OCI-LY7 (cell line): ENCODE measurements around the gene CGRRF1. TPM values are rescaled to one million over a fixed set of nuclear protein-coding genes. Genes with fewer than 3 reads are reported as not detected.
A peak's percentile ranks its signal among the peaks of the same experiment; 100 is the strongest.

ENCODE experiments used
- BruUV-seq: library from RNA; stranded (reverse); fragments of 400-500 nt; replicated peaks from 2 replicates; lab custom pipeline; 2021; lab: Mats Ljungman, UMichigan
- CTCF ChIA-PET: fragments of 300-600 bp; sonication (Branson Sonifier 250); formaldehyde crosslinking; loops from one replicate; lab custom pipeline; 2022; ENCODE audit warnings: antibody characterized with exemption; ENCODE audit not compliant: unreplicated experiment; lab: Charles Lee
- POLR2A ChIA-PET: fragments of 300-600 bp; sonication (Branson Sonifier 250); formaldehyde crosslinking; loops from one replicate; lab custom pipeline; 2022; ENCODE audit warnings: antibody characterized with exemption; lab: Charles Lee
- DNase-seq: peaks from one replicate; pipeline ENCODE4 v3.0.0-alpha.2; 2015; ENCODE audit warnings: low spot score
- H2AFZ ChIP-seq: fragments of 200-600 bp; sonication (generic), shearing (Covaris generic); 2 replicates; pipeline ENCODE4 v1.6.1; 2014; ENCODE audit warnings: mild to moderate bottlenecking, antibody characterized with exemption, low read length, moderate library complexity
- H3K27ac ChIP-seq: fragments of 200-600 bp; sonication (generic); 2 replicates; pipeline ENCODE4 v1.5.1; 2014; ENCODE audit warnings: mixed run types, low read depth, mild to moderate bottlenecking, moderate library complexity, low read length, inconsistent platforms; ENCODE audit not compliant: poor library complexity, severe bottlenecking
- H3K36me3 ChIP-seq: fragments of 200-600 bp; sonication (generic); 2 replicates; pipeline ENCODE4 v1.6.1; 2014; ENCODE audit warnings: mild to moderate bottlenecking, antibody characterized with exemption, low read length, moderate library complexity, mixed read lengths; ENCODE audit not compliant: insufficient read depth
- H3K4me1 ChIP-seq: fragments of 200-600 bp; sonication (generic); 2 replicates; pipeline ENCODE4 v1.5.1; 2014; ENCODE audit warnings: mild to moderate bottlenecking, low read length; ENCODE audit not compliant: insufficient read depth, poor library complexity, severe bottlenecking
- H3K4me2 ChIP-seq: fragments of 200-600 bp; sonication (generic); 2 replicates; pipeline ENCODE4 v1.6.1; 2014; ENCODE audit warnings: mild to moderate bottlenecking, low read length
- H3K4me3 ChIP-seq: fragments of 200-600 bp; sonication (generic); 2 replicates; pipeline ENCODE4 v1.5.1; 2014; ENCODE audit warnings: mild to moderate bottlenecking, low read depth, low read length; ENCODE audit not compliant: poor library complexity, severe bottlenecking
- H3K79me2 ChIP-seq: fragments of 200-600 bp; sonication (generic); 2 replicates; pipeline ENCODE4 v1.6.1; 2016; ENCODE audit warnings: low read depth, mild to moderate bottlenecking, low read length, moderate library complexity, mixed read lengths; ENCODE audit not compliant: insufficient read depth
- H3K9me2 ChIP-seq: fragments of 200-600 bp; sonication (generic); 2 replicates; pipeline ENCODE4 v1.6.1; 2016; ENCODE audit warnings: mild to moderate bottlenecking, low read length, mixed read lengths; ENCODE audit not compliant: insufficient read depth
- H3K9me3 ChIP-seq: fragments of 200-600 bp; sonication (generic); 2 replicates; pipeline ENCODE4 v1.6.1; 2014; ENCODE audit warnings: mild to moderate bottlenecking, mixed run types, low read length, mixed read lengths
- H4K20me1 ChIP-seq: fragments of 200-600 bp; sonication (generic); 2 replicates; pipeline ENCODE4 v1.6.1; 2014; ENCODE audit warnings: mild to moderate bottlenecking, antibody characterized with exemption, low read length, moderate library complexity, mixed read lengths; ENCODE audit not compliant: insufficient read depth
- EZH2phosphoT487 ChIP-seq: fragments of 200-600 bp; sonication (generic); IDR thresholded peaks from 2 replicates; pipeline ENCODE4 v1.6.1; 2018; ENCODE audit warnings: low read depth, borderline replicate concordance, mild to moderate bottlenecking, mixed run types, antibody characterized with exemption, low read length, moderate library complexity, mixed read lengths
- intact Hi-C: fragments of 100-400 bp; cut with micrococcal nuclease; formaldehyde crosslinking; loops from one replicate; pipeline ENCODE4 v1.10.0; 2022; ENCODE audit not compliant: unreplicated experiment
- total RNA-seq, 2 experiments: library from RNA; depleted of rRNA in 1 of 2; stranded (reverse); fragments of >200 nt in 1 of 2; shearing (Covaris generic) in 1 of 2; gene quantifications; 2 replicates each; pipeline ENCODE4 v1.2.3, GENCODE V29; 2014 to 2022
- TF ChIP-seq, protein P1 (sequence below): fragments of 200-600 bp; sonication (generic); conservative IDR thresholded peaks from 2 replicates; pipeline ENCODE4 v1.5.1; 2014; ENCODE audit warnings: mild to moderate bottlenecking, antibody characterized with exemption, low read length, moderate library complexity, mixed read lengths

CGRRF1 gene
- total RNA-seq, 2 experiments from 2014 or later, result 8.4 to 13.4 TPM

DNA sequence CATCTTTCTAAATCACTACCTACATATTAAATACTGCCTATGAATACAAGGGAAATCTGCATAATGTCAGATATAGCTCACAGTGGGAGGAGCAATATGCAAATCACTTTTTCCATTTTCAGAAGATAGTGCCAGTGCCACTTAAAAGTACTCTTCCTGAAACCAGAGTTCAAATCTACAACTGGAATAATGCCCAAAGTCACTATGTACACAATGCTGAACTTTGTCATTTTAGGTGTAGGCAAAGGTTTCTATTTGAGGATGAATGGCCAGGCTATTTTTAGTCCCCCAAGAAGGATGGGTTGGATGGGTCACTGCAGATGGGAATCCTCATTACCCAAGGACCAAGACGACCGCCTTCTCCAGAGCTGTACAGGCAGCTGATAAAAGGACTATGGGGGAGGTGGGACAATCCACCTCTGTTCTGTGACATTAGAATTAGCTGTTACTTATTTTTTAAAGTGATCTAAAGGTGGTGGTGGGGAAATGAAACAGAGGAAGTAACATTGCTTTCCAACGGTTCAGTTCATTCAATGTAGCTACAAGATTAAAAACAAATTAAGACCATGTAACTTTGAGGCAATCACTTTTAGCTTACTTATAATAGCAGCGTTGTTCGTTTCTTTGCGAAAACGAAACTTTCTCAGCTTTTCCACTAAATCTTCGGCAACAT, 26.5 kb upstream of the CGRRF1 start:
- intact Hi-C loops, result loop anchor here (1.0 kb wide), 1 partner anchor 42 kb away; the partner anchor contains the start of gene CNIH1
- no peaks in the 10 kb centered on the region; the same call in 1 of the 2 replicates for H3K9me3 ChIP-seq
- peak; percentile 71 for DNase-seq
- CTCF ChIA-PET, result interaction anchor here (0.6 kb wide), 1 partner anchor 946 kb away, joined by 3 read pairs; no protein-coding TSS in a partner anchor
- POLR2A ChIA-PET, result interaction anchor here (1.0 to 9.3 kb wide), 10 partner anchors 10 to 399 kb away, joined by 3 to 75 read pairs (median 8); partner anchors contain the start of genes CDKN3 and CGRRF1
- H3K4me3 ChIP-seq, result peak overlapping the region; percentile 87
- peak overlapping the region; percentile 93 for H3K27ac ChIP-seq
- H3K36me3 ChIP-seq, result peaks cover 54% of the 10 kb centered on the region
- H3K9me2 ChIP-seq, result no peaks in the 10 kb centered on the region
- 0 out of 2 replicates have a peak, but pooled peaks cover 4% of the 10 kb centered on the region for H4K20me1 ChIP-seq
- BruUV-seq, result no TSS peak
- no peak for TF ChIP-seq EZH2phosphoT487
- TF ChIP-seq, protein P1, sequence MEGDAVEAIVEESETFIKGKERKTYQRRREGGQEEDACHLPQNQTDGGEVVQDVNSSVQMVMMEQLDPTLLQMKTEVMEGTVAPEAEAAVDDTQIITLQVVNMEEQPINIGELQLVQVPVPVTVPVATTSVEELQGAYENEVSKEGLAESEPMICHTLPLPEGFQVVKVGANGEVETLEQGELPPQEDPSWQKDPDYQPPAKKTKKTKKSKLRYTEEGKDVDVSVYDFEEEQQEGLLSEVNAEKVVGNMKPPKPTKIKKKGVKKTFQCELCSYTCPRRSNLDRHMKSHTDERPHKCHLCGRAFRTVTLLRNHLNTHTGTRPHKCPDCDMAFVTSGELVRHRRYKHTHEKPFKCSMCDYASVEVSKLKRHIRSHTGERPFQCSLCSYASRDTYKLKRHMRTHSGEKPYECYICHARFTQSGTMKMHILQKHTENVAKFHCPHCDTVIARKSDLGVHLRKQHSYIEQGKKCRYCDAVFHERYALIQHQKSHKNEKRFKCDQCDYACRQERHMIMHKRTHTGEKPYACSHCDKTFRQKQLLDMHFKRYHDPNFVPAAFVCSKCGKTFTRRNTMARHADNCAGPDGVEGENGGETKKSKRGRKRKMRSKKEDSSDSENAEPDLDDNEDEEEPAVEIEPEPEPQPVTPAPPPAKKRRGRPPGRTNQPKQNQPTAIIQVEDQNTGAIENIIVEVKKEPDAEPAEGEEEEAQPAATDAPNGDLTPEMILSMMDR, result no peak
- H3K4me2 ChIP-seq, result peak overlapping the region; percentile 87
- no peak overlapping the region; the same call in 1 of the 2 replicates for H2AFZ ChIP-seq
- peaks cover 71% of the 10 kb centered on the region for H3K4me1 ChIP-seq
- peaks cover 81% of the 10 kb centered on the region for H3K79me2 ChIP-seq

DNA sequence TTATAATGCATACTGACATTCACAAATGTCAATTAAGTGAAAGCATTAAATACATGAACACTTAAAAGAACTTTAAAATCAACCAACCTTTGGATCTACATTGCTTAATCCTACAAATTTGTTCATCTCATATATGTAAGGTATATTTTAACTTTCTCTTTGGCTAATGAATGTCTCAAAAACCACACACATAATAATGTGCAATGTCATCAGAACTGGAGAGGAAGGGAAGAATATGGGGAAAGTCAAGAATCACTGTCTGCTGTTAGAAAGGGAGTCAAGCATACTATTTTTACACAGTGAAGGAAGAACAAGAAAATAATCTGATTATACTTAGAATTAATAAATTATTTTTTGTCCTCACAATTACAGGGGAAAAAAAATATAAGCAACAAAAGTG, 25.9 kb upstream of the CGRRF1 start:
- Histone ChIP-seq H3K9me2 (no peaks in the 10 kb centered on the region), H3K4me3 (peak overlapping the region; percentile 87), H4K20me1 (0 out of 2 replicates have a peak, but pooled peaks cover 4% of the 10 kb centered on the region), H3K9me3 (no peaks in the 10 kb centered on the region; the same call in 1 of the 2 replicates), H3K4me1 (peaks cover 71% of the 10 kb centered on the region), H3K79me2 (peaks cover 87% of the 10 kb centered on the region), H3K4me2 (peak overlapping the region; percentile 87), H2AFZ (no peak overlapping the region; the same call in 1 of the 2 replicates), H3K36me3 (peaks cover 47% of the 10 kb centered on the region), H3K27ac (peak overlapping the region; percentile 93)
- intact Hi-C loops, result loop anchor here (1.0 kb wide), 1 partner anchor 43 kb away; the partner anchor contains the start of gene CNIH1
- TF ChIP-seq, protein P1, result no peak
- TF ChIP-seq EZH2phosphoT487, result no peak
- CTCF ChIA-PET, result no interaction called here
- POLR2A ChIA-PET, result interaction anchor here (1.2 to 9.3 kb wide), 8 partner anchors 11 to 87 kb away, joined by 3 to 75 read pairs (median 10); partner anchors contain the start of genes CDKN3 and CGRRF1
- BruUV-seq, result no TSS peak
- no peak for DNase-seq
